Gastroesophageal sphincter (tissue), 4 donors: Measurements from ENCODE around the gene TAX1BP3. TPM values are rescaled to one million over a fixed set of nuclear protein-coding genes. Genes with fewer than 3 reads are reported as not detected.
A peak's percentile ranks its signal among the peaks of the same experiment; 100 is the strongest.

Experiments used
- ATAC-seq: fragments of 150-250 bp; one replicate; pipeline ENCODE4 v1.9.1; 2016; ENCODE audit warnings: mild to moderate bottlenecking, moderate library complexity
- H3K27ac ChIP-seq, 4 donors: fragments of 200-600 bp; sonication (generic) in 3 of 4; 1 replicate in 3 of 4; 2 replicates in 1 of 4; pipeline ENCODE4 v1.5.1; 2016 to 2019
- H3K27me3 ChIP-seq: fragments of 200-600 bp; sonication (generic); one replicate; pipeline ENCODE4 v1.5.1; 2019
- H3K36me3 ChIP-seq, 2 donors: fragments of 200-600 bp; sonication (generic); one replicate each; pipeline ENCODE4 v1.5.1; 2019; ENCODE audit warnings: control low read depth in 1 of 2
- H3K4me1 ChIP-seq, 3 donors: fragments of 200-600 bp; sonication (generic); 1 replicate in 2 of 3; 2 replicates in 1 of 3; pipeline ENCODE4 v1.5.1; 2016 to 2019; ENCODE audit warnings: control low read depth in 2 of 3
- H3K4me3 ChIP-seq, 2 donors: fragments of 200-600 bp; sonication (generic); one replicate each; pipeline ENCODE4 v1.5.1; 2019; ENCODE audit warnings: mild to moderate bottlenecking in 1 of 2, moderate library complexity in 1 of 2
- H3K9me3 ChIP-seq, 3 donors: fragments of 200-600 bp; sonication (generic); one replicate each; pipeline ENCODE4 v1.5.1; 2017 to 2019; ENCODE audit warnings: control low read depth in 2 of 3
- EP300 ChIP-seq: sonication (generic); formaldehyde crosslinking; IDR thresholded peaks from one replicate; pipeline ENCODE4 v1.6.1; 2017; ENCODE audit warnings: antibody characterized with exemption, mild to moderate bottlenecking
- POLR2A ChIP-seq, 2 donors: fragments of 450-650 bp; IDR thresholded peaks; one replicate each; pipeline ENCODE4 v1.6.1; 2017; ENCODE audit warnings: antibody characterized with exemption in 2 of 2, mild to moderate bottlenecking in 2 of 2, moderate library complexity in 1 of 2
- POLR2AphosphoS5 ChIP-seq: sonication (generic); formaldehyde crosslinking; IDR thresholded peaks from one replicate; pipeline ENCODE4 v1.6.1; 2017; ENCODE audit warnings: antibody characterized with exemption
- WGBS, 2 donors: methylation state at CpG; one replicate each; pipeline ENCODE4 v1.1.5; 2018; ENCODE audit warnings: low coverage in 1 of 2; 5-methylcytosine and 5-hydroxymethylcytosine counted together
- total RNA-seq, 4 donors: library from RNA; depleted of rRNA; stranded (reverse); fragments of >200 nt; gene quantifications; one replicate each; pipeline ENCODE4 v1.1.0, GENCODE V29; 2016
- TF ChIP-seq, protein P1 (sequence below), 4 experiments: fragments of 200-600 bp in 2 of 4; fragments of 450-650 bp in 2 of 4; sonication (generic) in 1 of 4; IDR thresholded peaks; one replicate each; pipeline ENCODE4 v1.5.1; 2017 to 2019; ENCODE audit warnings: antibody characterized with exemption in 4 of 4, mild to moderate bottlenecking in 2 of 4, moderate library complexity in 2 of 4

The TAX1BP3 gene
- total RNA-seq, 4 donors from 2014 or later = 98.5 to 172 (median 109) TPM

DNA sequence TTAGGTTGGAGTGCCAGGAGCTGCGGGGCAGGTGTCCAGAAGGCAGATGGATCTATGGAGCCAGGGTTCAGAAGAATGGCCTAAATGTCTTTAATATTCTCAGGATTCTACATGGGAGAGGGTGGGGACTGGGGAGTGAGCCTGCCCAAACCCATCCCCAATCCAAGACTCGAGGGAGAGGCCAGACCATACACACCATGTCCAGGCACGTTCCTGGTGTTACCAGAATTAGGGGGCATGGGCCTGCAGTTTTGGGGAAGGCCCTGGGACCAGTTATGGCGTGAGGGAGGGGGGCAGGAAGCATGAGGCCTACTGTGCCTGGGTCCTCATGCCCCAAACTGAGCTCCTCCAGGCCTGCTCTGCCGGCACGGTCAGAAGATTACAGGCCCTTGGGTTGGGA is 1.9 kb downstream of the TAX1BP3 start:
- peaks cover 0 to 46% (median 29%) of the 10 kb centered on the region in 3 donors for H3K4me1 ChIP-seq

DNA sequence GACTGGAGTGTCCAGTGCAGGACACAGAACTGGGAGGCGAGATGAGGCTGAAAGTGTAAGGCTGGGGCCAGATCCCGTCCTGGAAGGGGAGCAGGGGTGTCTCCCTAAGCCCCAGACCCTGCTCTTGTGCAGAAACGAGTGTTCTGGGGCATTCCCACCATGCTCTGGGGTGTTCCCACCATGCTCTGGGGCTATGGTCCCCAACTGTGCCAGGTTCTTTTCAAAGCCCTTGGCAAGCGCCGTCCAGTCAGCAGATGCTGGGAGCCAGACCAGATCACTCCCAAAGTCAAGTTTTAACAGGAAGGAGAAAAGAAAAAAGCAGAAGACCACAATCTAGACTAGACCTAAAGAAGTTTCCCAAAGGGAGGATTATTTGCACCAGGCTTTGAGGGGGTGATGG is 2.5 kb downstream of the TAX1BP3 start:
- H3K4me1 ChIP-seq = peaks cover 0 to 50% (median 29%) of the 10 kb centered on the region in 3 donors
- ATAC-seq = no peak
- TF ChIP-seq EP300 (no peak), POLR2AphosphoS5 (no peak), POLR2A (IDR thresholded peaks at IDR 0.05) (no peak)
- 71 to 72% methylated on average over 1 to 3 of the region's 5 CpGs for WGBS, 2 donors
- no peak overlapping the region for H3K4me3 ChIP-seq
- H3K36me3 ChIP-seq = peaks cover 0 to 45% of the 10 kb centered on the region in 2 donors
- H3K27me3 ChIP-seq = no peaks in the 10 kb centered on the region
- no peaks in the 10 kb centered on the region for H3K9me3 ChIP-seq
- H3K27ac ChIP-seq = peak overlapping the region in 1 of 4 donors; percentile 93

More for the DNA sequence above, 1.9 kb downstream of the TAX1BP3 start:
- ATAC-seq = no peak
- H3K4me3 ChIP-seq = peak overlapping the region in 1 of 2 donors; percentile 97
- TF ChIP-seq EP300 (no peak), POLR2AphosphoS5 (no peak), POLR2A (IDR thresholded peaks at IDR 0.05) (no peak)
- TF ChIP-seq, protein P1, sequence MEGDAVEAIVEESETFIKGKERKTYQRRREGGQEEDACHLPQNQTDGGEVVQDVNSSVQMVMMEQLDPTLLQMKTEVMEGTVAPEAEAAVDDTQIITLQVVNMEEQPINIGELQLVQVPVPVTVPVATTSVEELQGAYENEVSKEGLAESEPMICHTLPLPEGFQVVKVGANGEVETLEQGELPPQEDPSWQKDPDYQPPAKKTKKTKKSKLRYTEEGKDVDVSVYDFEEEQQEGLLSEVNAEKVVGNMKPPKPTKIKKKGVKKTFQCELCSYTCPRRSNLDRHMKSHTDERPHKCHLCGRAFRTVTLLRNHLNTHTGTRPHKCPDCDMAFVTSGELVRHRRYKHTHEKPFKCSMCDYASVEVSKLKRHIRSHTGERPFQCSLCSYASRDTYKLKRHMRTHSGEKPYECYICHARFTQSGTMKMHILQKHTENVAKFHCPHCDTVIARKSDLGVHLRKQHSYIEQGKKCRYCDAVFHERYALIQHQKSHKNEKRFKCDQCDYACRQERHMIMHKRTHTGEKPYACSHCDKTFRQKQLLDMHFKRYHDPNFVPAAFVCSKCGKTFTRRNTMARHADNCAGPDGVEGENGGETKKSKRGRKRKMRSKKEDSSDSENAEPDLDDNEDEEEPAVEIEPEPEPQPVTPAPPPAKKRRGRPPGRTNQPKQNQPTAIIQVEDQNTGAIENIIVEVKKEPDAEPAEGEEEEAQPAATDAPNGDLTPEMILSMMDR (IDR thresholded peaks at IDR 0.05) = no peak
- no peaks in the 10 kb centered on the region for H3K27me3 ChIP-seq
- WGBS, 2 donors = 61 to 80% methylated on average over 2 to 5 of the region's 6 CpGs
- peaks cover 0 to 46% of the 10 kb centered on the region in 2 donors for H3K36me3 ChIP-seq
- H3K9me3 ChIP-seq = no peaks in the 10 kb centered on the region
- peak overlapping the region in 3 of 4 donors; percentile 93 to 100 (median 97) for H3K27ac ChIP-seq

DNA sequence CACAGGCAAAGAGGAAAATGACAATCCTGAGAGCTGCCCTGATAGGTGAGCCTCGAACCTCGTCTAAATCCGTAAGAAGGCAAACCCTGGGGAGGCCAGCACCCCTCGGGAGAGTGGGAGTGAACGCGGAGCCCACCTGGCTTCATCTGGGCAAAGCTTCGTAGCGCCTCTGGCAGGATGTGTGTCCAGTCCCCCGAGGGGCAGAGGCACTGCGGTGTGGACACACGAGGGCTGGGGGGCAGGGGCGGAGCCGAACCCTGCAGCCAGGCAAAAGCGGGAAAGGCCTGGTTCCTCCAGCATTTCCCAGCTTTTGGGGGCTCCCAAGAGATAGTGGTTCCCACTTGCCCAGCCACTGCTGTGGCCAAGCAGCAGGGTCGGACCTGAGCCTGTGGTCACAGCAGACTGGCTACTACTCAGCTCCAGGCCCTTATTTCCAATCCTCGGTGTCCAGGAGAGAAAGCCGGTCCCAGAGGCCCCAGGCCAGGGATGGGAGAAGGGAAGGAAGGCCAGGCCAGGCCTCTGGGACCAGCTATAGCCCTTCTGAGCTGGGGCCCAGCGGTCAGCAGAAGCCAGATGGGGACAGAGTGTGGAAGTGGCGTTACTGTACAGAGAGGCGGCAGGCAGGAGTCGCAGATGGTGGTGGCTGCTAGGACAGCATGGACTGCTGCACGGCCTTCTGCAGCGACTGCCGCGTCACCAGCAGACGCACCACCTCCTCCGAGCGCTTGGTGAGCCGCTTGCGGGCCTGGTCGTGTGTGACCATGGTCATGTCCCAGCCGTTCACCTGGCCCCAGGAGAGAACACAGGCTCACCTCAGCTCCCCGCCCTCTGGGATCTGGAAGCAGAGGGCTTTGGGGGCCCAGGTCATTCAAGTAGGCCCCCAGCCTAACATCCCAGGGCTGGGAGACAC is 5.0 kb downstream of the TAX1BP3 start:
- no peaks in the 10 kb centered on the region for H3K9me3 ChIP-seq
- TF ChIP-seq POLR2A (IDR thresholded peaks at IDR 0.05) = no peak
- no peak for TF ChIP-seq EP300
- TF ChIP-seq POLR2AphosphoS5 = no peak
- TF ChIP-seq, protein P1 (IDR thresholded peaks at IDR 0.05) = no peak
- no peak overlapping the region for H3K4me3 ChIP-seq
- 83 to 84% methylated on average over 6 to 9 of the region's 33 CpGs for WGBS, 2 donors
- H3K27me3 ChIP-seq = no peaks in the 10 kb centered on the region
- no peak overlapping the region for H3K27ac ChIP-seq
- peaks cover 0 to 59% (median 34%) of the 10 kb centered on the region in 3 donors for H3K4me1 ChIP-seq
- no peak for ATAC-seq
- H3K36me3 ChIP-seq = peaks cover 0 to 42% of the 10 kb centered on the region in 2 donors

DNA sequence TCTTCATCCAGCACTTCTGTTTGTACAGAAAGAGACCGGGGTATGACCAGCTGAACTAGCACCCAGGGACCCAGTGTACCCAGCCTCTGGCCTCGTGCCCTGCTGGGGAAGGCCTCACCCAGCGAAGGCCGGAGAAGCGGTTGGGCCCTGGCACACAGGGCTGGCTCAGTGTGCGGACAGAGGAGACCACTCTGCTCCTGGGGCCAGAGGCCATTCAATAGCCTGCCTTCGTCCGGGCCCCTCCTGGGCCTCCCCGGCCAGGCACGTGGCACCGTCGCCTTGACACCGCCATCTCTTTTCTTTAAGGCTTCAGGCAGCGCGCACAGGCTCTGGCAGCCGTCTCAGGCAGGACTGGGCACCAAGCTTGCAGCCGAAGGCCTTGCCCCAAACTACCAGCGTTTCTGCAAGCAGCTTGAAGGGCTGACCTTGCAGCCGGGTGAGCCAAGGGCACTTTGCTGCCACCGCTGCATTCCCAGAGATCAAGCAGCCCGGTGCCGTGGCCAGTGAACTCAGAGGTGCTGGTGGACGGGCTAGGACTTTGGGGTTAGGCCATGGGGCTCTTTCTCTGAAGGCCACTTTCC is 8.0 kb downstream of the TAX1BP3 start:
- H3K36me3 ChIP-seq = peaks cover 0 to 60% of the 10 kb centered on the region in 2 donors
- no peak for ATAC-seq
- H3K4me1 ChIP-seq = peaks cover 0 to 41% (median 19%) of the 10 kb centered on the region in 3 donors

More for the DNA sequence above, 8.0 kb downstream of the TAX1BP3 start:
- Histone ChIP-seq H3K27me3 (no peaks in the 10 kb centered on the region), H3K9me3 (no peaks in the 10 kb centered on the region), H3K4me3 (no peak overlapping the region), H3K27ac (peak overlapping the region; percentile 9 to 89 (median 76))
- 80% methylated on average over 3 of the region's 23 CpGs; no CpG with 5 or more reads in 1 of the 2 donors for WGBS, 2 donors
- TF ChIP-seq EP300 = no peak
- TF ChIP-seq POLR2AphosphoS5 = no peak
- TF ChIP-seq, protein P1 (IDR thresholded peaks at IDR 0.05) = no peak
- no peak for TF ChIP-seq POLR2A (IDR thresholded peaks at IDR 0.05)
